HFFc6 (cell line): ENCODE measurements around the gene CADM1. TPM values are rescaled to one million over a fixed set of nuclear protein-coding genes. Genes with fewer than 3 reads are reported as not detected.

Source experiments
- DNase-seq: peaks from one replicate; pipeline ENCODE4 v3.0.0-alpha.2; 2018
- H3K27ac Mint-ChIP-seq: 2 replicates; pipeline ENCODE4 v1.8.0; 2020; ENCODE audit warnings: mild to moderate bottlenecking, mixed read lengths
- H3K27me3 Mint-ChIP-seq: 2 replicates; pipeline ENCODE4 v1.8.0; 2021; ENCODE audit warnings: mild to moderate bottlenecking, moderate library complexity, mixed read lengths; ENCODE audit not compliant: insufficient read depth
- H3K36me3 Mint-ChIP-seq: 2 replicates; pipeline ENCODE4 v1.8.0; 2021; ENCODE audit warnings: low read depth, mixed read lengths
- H3K4me1 Mint-ChIP-seq: 2 replicates; pipeline ENCODE4 v1.8.0; 2020; ENCODE audit warnings: low read depth, mixed read lengths
- H3K4me3 Mint-ChIP-seq: 2 replicates; pipeline ENCODE4 v1.8.0; 2020; ENCODE audit warnings: mild to moderate bottlenecking, moderate library complexity, mixed read lengths
- H3K9me3 Mint-ChIP-seq: 2 replicates; pipeline ENCODE4 v1.8.0; 2020; ENCODE audit warnings: mild to moderate bottlenecking, mixed read lengths
- CTCF ChIP-seq: fragments of 200-600 bp; sonication (generic); IDR thresholded peaks from 2 replicates; pipeline ENCODE4 v1.5.0; 2021; ENCODE audit warnings: antibody characterized with exemption, mild to moderate bottlenecking
- long read RNA-seq: library from polyadenylated mRNA; unstranded; transcript quantifications from one replicate; pipeline ENCODE4 v2.0.0, GENCODE V29; 2019
- total RNA-seq, 6 experiments: library from RNA; stranded (reverse); fragmentation: NEBNext Ultra II Directional; extraction: Animal tissue kit (Norgen Biotek cat#: 25700); gene quantifications; 2 replicates in 1 of 6; 3 replicates in 5 of 6; pipeline ENCODE4 v1.2.3, GENCODE V29; 2021

CADM1 gene
- total RNA-seq = not detected
- long read RNA-seq = 0 reads

GRCh38 chr11:115504276-115505158 lies at the start of gene CADM1:
TSS of gene CADM1 (minus strand) at chr11:115504415.
- no peaks in the 10 kb centered on the region for H3K9me3 Mint-ChIP-seq
- no peaks in the 10 kb centered on the region for H3K36me3 Mint-ChIP-seq
- DNase-seq = peak; percentile 13
- H3K4me1 Mint-ChIP-seq = no peaks in the 10 kb centered on the region
- TF ChIP-seq CTCF = peak; percentile 47; the same call in 1 of the 2 replicates
- peak within 1 kb of the TSS; percentile 46; the same call in 1 of the 2 replicates for H3K4me3 Mint-ChIP-seq
- H3K27ac Mint-ChIP-seq = no peak within 1 kb of the TSS
- H3K27me3 Mint-ChIP-seq = peaks cover 1% of the 10 kb centered on the region; the same call in 1 of the 2 replicates

GRCh38 chr11:115552773-115553438 lies 48.7 kb upstream of the CADM1 start:
- H3K27ac Mint-ChIP-seq = no peak overlapping the region
- H3K9me3 Mint-ChIP-seq = peaks cover 56% of the 10 kb centered on the region
- no peak for DNase-seq
- no peaks in the 10 kb centered on the region for H3K4me1 Mint-ChIP-seq
- no peak overlapping the region for H3K4me3 Mint-ChIP-seq
- TF ChIP-seq CTCF = no peak
- H3K27me3 Mint-ChIP-seq = peaks cover 2% of the 10 kb centered on the region; the same call in 1 of the 2 replicates
- H3K36me3 Mint-ChIP-seq = no peaks in the 10 kb centered on the region

- H3K9me3 Mint-ChIP-seq = peaks cover 54% of the 10 kb centered on the region
- H3K4me3 Mint-ChIP-seq = no peak overlapping the region
- no peak for DNase-seq
- no peak overlapping the region for H3K27ac Mint-ChIP-seq
- no peaks in the 10 kb centered on the region for H3K36me3 Mint-ChIP-seq
- TF ChIP-seq CTCF = no peak
- peaks cover 2% of the 10 kb centered on the region; the same call in 1 of the 2 replicates for H3K27me3 Mint-ChIP-seq
- H3K4me1 Mint-ChIP-seq = no peaks in the 10 kb centered on the region
Measured at GRCh38 chr11:115552151-115552772, 48.0 kb upstream of the CADM1 start.

- TF ChIP-seq CTCF = no peak
- Mint-ChIP-seq H3K4me1 (no peaks in the 10 kb centered on the region), H3K9me3 (peaks cover 60% of the 10 kb centered on the region), H3K36me3 (no peaks in the 10 kb centered on the region), H3K4me3 (no peak overlapping the region), H3K27ac (no peak overlapping the region), H3K27me3 (peaks cover 2% of the 10 kb centered on the region; the same call in 1 of the 2 replicates)
- no peak for DNase-seq
Measured at GRCh38 chr11:115550291-115551059, 46.3 kb upstream of the CADM1 start.
